ENCODE data around the gene GAS2.
A peak's percentile ranks its signal among the peaks of the same experiment; 100 is the strongest.

Gene GAS2

GRCh38 chr11:22800482-22800881 lies 134.1 kb downstream of the GAS2 start:
- Histone ChIP-seq H3K9ac (ENCODE audit: low read depth, low read length) (no peak overlapping the region), H3K36me3 (ENCODE audit: control insufficient read depth, insufficient read depth, low read length) (no peaks in the 10 kb centered on the region), H3K9me3 (ENCODE audit: control insufficient read depth, insufficient read depth, low read length) (no peaks in the 10 kb centered on the region), H3K4me1 (ENCODE audit: control insufficient read depth, insufficient read depth, low read length) (no peaks in the 10 kb centered on the region), H3K4me3 (ENCODE audit: low read depth, low read length) (no peak overlapping the region), H3K27me3 (ENCODE audit: control insufficient read depth, insufficient read depth, low read length) (no peaks in the 10 kb centered on the region)

DNA sequence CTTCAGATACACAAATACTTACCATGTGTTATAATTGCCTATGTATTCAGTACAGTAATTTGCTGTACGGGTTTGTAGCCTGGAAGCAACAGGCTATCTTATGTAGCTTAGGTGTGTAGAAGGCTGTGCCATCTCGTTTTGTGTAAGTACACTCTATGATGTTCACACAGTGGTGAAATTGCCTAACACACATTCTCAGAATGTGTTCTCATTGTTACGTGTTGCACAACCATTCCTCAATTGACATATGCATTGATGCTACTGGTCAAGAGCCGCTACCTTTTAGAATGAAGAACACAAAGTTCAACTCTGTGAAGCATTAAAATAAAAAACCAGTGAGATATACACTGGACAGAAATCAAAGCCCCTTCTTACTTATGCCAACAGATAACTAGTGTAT lies 136.4 kb downstream of the GAS2 start:
- Histone ChIP-seq H3K27me3 (ENCODE audit: control insufficient read depth, insufficient read depth, low read length) (no peaks in the 10 kb centered on the region), H3K36me3 (ENCODE audit: control insufficient read depth, insufficient read depth, low read length) (no peaks in the 10 kb centered on the region), H3K9me3 (ENCODE audit: control insufficient read depth, insufficient read depth, low read length) (no peaks in the 10 kb centered on the region), H3K4me1 (ENCODE audit: control insufficient read depth, insufficient read depth, low read length) (no peaks in the 10 kb centered on the region), H3K9ac (ENCODE audit: low read depth, low read length) (no peak overlapping the region), H3K4me3 (ENCODE audit: low read depth, low read length) (no peak overlapping the region)

- H3K36me3 ChIP-seq (ENCODE audit: control insufficient read depth, insufficient read depth, low read length): no peaks in the 10 kb centered on the region
- no peak overlapping the region for H3K9ac ChIP-seq (ENCODE audit: low read depth, low read length)
- no peak overlapping the region for H3K4me3 ChIP-seq (ENCODE audit: low read depth, low read length)
- H3K4me1 ChIP-seq (ENCODE audit: control insufficient read depth, insufficient read depth, low read length): no peaks in the 10 kb centered on the region
- no peaks in the 10 kb centered on the region for H3K9me3 ChIP-seq (ENCODE audit: control insufficient read depth, insufficient read depth, low read length)
- no peaks in the 10 kb centered on the region for H3K27me3 ChIP-seq (ENCODE audit: control insufficient read depth, insufficient read depth, low read length)
Observed at GRCh38 chr11:22807391-22807790, 141.0 kb downstream of the GAS2 start.

- no peak overlapping the region for H3K9ac ChIP-seq (ENCODE audit: low read depth, low read length)
- H3K4me1 ChIP-seq (ENCODE audit: control insufficient read depth, insufficient read depth, low read length): no peaks in the 10 kb centered on the region
Observed at GRCh38 chr11:22807855-22808570, 141.6 kb downstream of the GAS2 start.

DNA sequence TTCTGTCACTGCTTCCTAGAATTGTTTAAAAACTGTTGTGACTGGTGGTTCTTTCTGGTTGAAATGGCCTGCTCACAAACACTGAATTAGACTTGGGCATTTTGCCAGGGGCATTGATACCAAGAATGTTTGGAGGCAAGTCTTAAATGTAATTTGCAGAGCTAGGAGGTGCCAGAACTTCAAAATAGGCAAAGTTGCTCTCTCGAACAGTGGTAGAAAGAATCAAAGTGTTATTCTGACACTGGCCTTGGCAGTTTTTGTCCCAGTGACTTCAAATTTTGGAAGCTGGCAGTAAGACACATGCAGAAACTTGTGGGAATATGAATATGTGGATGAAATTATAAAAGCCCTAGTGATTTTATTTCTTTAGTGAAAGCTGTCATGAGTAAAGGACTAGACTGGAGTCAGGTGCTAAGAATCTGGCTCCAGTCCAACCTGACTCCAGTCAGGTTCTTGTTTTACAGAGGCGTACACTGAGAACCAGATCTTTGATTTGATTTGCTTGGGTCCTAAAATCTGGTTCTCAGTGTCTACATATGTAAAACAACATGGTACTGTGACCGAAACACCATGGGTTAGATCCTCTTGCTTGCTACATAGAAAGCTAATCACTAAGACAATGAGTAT lies 142.3 kb downstream of the GAS2 start:
- Histone ChIP-seq H3K27me3 (ENCODE audit: control insufficient read depth, insufficient read depth, low read length) (no peaks in the 10 kb centered on the region), H3K4me1 (ENCODE audit: control insufficient read depth, insufficient read depth, low read length) (no peaks in the 10 kb centered on the region), H3K9ac (ENCODE audit: low read depth, low read length) (no peak overlapping the region), H3K4me3 (ENCODE audit: low read depth, low read length) (no peak overlapping the region), H3K36me3 (ENCODE audit: control insufficient read depth, insufficient read depth, low read length) (no peaks in the 10 kb centered on the region), H3K9me3 (ENCODE audit: control insufficient read depth, insufficient read depth, low read length) (no peaks in the 10 kb centered on the region)

More at GRCh38 chr11:22807855-22808570, 141.6 kb downstream of the GAS2 start:
- no peaks in the 10 kb centered on the region for H3K27me3 ChIP-seq (ENCODE audit: control insufficient read depth, insufficient read depth, low read length)
- H3K9me3 ChIP-seq (ENCODE audit: control insufficient read depth, insufficient read depth, low read length): no peaks in the 10 kb centered on the region
- no peaks in the 10 kb centered on the region for H3K36me3 ChIP-seq (ENCODE audit: control insufficient read depth, insufficient read depth, low read length)
- no peak overlapping the region for H3K4me3 ChIP-seq (ENCODE audit: low read depth, low read length)

GRCh38 chr11:22809893-22810292 lies 143.5 kb downstream of the GAS2 start:
- Histone ChIP-seq H3K36me3 (ENCODE audit: control insufficient read depth, insufficient read depth, low read length) (no peaks in the 10 kb centered on the region), H3K4me3 (ENCODE audit: low read depth, low read length) (no peak overlapping the region), H3K27me3 (ENCODE audit: control insufficient read depth, insufficient read depth, low read length) (no peaks in the 10 kb centered on the region), H3K9me3 (ENCODE audit: control insufficient read depth, insufficient read depth, low read length) (no peaks in the 10 kb centered on the region), H3K9ac (ENCODE audit: low read depth, low read length) (no peak overlapping the region), H3K4me1 (ENCODE audit: control insufficient read depth, insufficient read depth, low read length) (no peaks in the 10 kb centered on the region)

DNA sequence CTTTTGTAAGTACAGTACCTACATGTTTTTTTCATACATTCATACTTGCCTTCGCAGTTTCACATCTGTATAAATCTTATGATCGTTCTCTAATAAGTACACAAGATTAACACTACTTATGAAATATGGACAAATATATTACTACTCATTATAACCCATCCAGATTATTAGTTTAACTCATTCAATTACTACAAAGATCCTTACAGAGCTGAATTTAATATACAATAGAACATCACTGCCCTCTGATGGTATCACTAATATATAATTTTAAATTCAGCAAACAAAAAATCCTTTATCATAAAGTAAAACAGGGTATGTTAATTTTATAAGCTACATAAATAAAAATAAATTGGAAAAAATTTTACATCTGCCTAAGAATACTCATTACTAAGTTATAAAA lies 155.8 kb downstream of the GAS2 start:
- Histone ChIP-seq H3K4me3 (ENCODE audit: low read depth, low read length) (no peak overlapping the region), H3K9me3 (ENCODE audit: control insufficient read depth, insufficient read depth, low read length) (no peaks in the 10 kb centered on the region), H3K4me1 (ENCODE audit: control insufficient read depth, insufficient read depth, low read length) (no peaks in the 10 kb centered on the region), H3K27me3 (ENCODE audit: control insufficient read depth, insufficient read depth, low read length) (no peaks in the 10 kb centered on the region), H3K36me3 (ENCODE audit: control insufficient read depth, insufficient read depth, low read length) (no peaks in the 10 kb centered on the region), H3K9ac (ENCODE audit: low read depth, low read length) (no peak overlapping the region)

GRCh38 chr11:22828373-22828772 lies 162.0 kb downstream of the GAS2 start:
- Histone ChIP-seq H3K9ac (ENCODE audit: low read depth, low read length) (no peak overlapping the region), H3K4me3 (ENCODE audit: low read depth, low read length) (peak overlapping the region; percentile 80), H3K9me3 (ENCODE audit: control insufficient read depth, insufficient read depth, low read length) (no peaks in the 10 kb centered on the region), H3K36me3 (ENCODE audit: control insufficient read depth, insufficient read depth, low read length) (no peaks in the 10 kb centered on the region), H3K27me3 (ENCODE audit: control insufficient read depth, insufficient read depth, low read length) (peaks cover 12% of the 10 kb centered on the region), H3K4me1 (ENCODE audit: control insufficient read depth, insufficient read depth, low read length) (no peaks in the 10 kb centered on the region)

DNA sequence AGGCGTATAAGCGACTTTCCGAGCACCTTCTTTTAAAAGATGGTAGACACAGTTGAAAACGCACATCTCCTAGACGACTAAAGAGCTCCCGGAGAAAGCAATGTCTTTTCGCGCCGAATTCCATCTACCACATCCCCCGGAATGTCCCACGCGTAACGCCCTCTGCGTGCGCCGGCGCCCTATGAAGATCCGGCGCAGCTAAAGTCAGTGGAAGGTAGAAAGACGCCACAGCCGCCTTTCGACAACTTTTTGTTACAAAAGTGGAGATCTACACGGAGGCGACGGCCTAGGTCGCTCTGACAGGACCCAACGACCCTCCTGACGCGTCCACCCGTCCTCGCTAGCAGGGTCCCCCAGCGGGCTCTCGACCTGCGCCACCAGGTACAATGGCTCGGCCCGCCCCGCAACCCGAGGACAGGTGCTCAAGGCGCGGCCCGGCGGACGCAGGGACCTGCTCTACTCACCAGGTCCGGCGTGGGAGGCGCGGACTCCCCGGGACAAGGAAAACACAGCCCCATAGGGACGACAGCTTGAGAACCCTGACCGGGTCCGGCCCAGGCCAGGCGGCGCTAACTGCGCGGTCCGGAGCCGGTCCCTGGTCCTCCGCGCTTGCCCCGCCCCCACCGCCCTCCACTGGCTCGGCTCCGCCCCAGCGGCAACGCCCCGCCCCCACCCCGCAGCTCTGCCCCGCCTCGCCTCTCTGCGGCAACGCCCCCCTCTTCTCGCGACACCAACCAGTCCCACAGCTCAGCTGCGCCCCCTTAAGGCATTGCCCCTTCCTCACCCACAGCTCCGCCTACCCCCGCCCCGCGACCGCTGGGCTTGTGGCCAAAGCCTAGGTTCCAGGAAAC lies 163.0 kb downstream of the GAS2 start, which contains the start of gene SVIP:
Gene SVIP, minus strand, starts transcription at position 571 of the 851 bp plus-strand sequence. Its CDS starts 53 bp downstream, at position 518.
- peak within 1 kb of the TSS; percentile 80 for H3K4me3 ChIP-seq (ENCODE audit: low read depth, low read length)
- H3K9me3 ChIP-seq (ENCODE audit: control insufficient read depth, insufficient read depth, low read length): no peaks in the 10 kb centered on the region
- no peaks in the 10 kb centered on the region for H3K36me3 ChIP-seq (ENCODE audit: control insufficient read depth, insufficient read depth, low read length)
- H3K27me3 ChIP-seq (ENCODE audit: control insufficient read depth, insufficient read depth, low read length): peaks cover 17% of the 10 kb centered on the region
- H3K9ac ChIP-seq (ENCODE audit: low read depth, low read length): no peak within 1 kb of the TSS
- H3K4me1 ChIP-seq (ENCODE audit: control insufficient read depth, insufficient read depth, low read length): no peaks in the 10 kb centered on the region

GRCh38 chr11:22830082-22830414 lies 163.6 kb downstream of the GAS2 start:
- Histone ChIP-seq H3K4me1 (ENCODE audit: control insufficient read depth, insufficient read depth, low read length) (no peaks in the 10 kb centered on the region), H3K4me3 (ENCODE audit: low read depth, low read length) (no peak overlapping the region), H3K27me3 (ENCODE audit: control insufficient read depth, insufficient read depth, low read length) (peaks cover 17% of the 10 kb centered on the region), H3K9me3 (ENCODE audit: control insufficient read depth, insufficient read depth, low read length) (no peaks in the 10 kb centered on the region), H3K9ac (ENCODE audit: low read depth, low read length) (no peak overlapping the region), H3K36me3 (ENCODE audit: control insufficient read depth, insufficient read depth, low read length) (no peaks in the 10 kb centered on the region)

DNA sequence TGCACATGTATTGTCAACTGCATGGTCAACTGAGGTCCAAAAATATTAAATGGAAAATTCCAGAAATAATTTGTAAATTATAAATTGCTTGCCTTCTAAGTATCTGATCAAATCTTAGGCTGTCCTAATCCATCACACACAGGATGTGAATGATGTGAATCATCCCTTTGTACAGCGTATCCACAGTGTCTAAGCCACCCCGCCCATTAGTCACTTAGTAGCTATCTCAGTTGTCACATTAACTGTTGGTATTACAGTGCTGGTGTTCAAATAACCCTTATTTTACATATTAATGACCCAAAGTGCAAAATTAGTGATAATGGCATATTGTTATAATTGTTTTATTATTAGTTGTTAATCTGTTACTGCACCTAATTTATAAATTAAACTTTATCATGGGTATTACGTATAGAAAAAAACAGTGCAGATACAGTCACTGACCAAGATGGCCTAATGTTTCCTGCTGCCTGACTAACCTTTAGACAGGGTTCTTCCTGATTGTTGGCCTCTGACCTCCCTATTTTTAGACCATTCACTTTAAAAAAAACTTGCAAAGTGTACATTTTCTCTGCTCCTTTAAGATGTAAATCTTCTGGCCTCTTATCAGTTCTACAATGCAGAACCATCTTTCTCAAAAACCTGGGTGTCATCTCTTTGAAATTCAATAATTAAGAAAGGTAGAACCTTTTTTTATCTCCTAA lies 166.1 kb downstream of the GAS2 start:
- H3K27me3 ChIP-seq (ENCODE audit: control insufficient read depth, insufficient read depth, low read length): peaks cover 17% of the 10 kb centered on the region
- H3K9me3 ChIP-seq (ENCODE audit: control insufficient read depth, insufficient read depth, low read length): no peaks in the 10 kb centered on the region
- no peak overlapping the region for H3K4me3 ChIP-seq (ENCODE audit: low read depth, low read length)
- H3K9ac ChIP-seq (ENCODE audit: low read depth, low read length): no peak overlapping the region
- no peaks in the 10 kb centered on the region for H3K36me3 ChIP-seq (ENCODE audit: control insufficient read depth, insufficient read depth, low read length)
- H3K4me1 ChIP-seq (ENCODE audit: control insufficient read depth, insufficient read depth, low read length): peaks cover 3% of the 10 kb centered on the region
